D341Med (cell line): ENCODE measurements around the gene IL3.

Experiments
- DNase-seq: peaks from one replicate; pipeline ENCODE4 v3.0.0; 2012; ENCODE audit warnings: low spot score

The IL3 gene

DNA sequence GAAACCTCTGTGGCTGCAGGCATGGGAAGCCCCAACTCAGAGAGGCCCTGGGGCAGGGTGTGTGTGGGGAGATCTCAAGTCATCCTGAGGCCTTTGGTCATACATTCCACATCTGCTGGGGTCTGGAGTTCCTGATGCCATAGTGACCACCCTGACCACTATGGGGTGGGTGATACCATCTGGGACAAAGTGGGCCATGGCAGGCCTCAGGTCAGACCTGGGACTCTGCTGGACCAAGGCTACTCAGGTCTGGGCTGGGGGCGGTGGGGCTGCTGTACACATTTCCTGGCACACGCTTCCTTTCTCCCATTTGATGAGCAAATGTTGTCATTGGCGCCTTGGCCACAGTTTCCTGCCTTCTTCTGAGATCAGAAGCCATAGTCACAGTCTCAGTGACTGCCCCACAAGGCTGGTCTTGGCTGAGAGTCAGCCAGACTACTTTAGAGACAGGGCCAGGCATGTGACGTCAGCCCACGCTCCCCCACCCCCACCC is 33.9 kb upstream of the IL3 start:
- DNase-seq, result no peak

DNA sequence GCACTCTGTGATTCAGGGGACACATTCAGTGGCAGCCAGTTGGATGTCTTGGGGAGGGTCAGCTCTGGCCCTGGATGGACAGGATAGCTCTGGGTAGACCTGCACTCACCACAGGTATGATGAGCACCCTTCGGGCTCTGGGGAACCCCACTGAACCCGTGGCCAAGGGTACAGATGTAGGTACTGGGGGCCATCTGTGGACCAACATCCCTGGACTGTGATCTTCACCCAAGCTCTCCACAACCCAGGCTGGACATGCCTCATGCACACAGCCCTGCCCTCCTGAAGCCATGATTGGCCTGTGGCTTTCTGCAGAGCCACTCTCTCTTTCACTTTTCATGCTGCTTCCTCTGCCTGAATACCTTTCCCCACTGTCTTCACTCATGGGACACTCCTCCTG is 33.4 kb upstream of the IL3 start:
- DNase-seq, result peak; percentile 3

DNA sequence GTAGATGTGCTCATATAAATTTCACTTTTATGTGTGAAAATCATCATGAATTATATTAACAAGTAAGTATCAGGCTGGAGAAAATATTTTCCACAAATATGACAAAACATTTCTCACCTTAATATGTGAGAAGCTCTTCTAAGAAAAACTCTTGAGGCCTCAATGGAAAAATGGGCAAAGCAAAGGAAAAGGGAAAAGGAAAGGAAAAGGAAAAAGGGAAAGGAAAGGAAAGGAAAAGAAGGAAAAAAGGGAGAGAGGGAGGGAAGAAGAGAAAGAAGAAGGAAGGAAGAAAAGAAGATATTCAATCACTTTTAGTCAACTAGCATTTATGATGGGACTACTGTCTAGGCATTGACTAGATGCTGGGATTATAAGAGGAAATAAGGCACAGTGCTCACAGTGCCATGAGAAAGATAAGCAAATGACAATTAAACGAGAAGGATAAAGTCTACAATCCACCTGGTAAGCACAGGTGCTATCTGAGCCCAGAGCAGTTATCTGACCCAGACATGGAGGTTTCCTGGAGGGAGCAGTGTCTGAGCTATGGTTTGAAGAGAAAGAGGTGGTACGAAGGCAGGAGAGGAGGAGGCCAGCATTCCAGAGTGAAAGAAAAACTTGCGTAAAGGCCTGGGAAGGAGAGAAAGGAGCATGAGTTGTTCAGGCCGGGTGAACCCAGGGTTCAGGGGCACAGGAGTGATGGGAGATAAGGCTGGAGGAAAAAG is 30.7 kb upstream of the IL3 start:
- DNase-seq, result no peak

DNA sequence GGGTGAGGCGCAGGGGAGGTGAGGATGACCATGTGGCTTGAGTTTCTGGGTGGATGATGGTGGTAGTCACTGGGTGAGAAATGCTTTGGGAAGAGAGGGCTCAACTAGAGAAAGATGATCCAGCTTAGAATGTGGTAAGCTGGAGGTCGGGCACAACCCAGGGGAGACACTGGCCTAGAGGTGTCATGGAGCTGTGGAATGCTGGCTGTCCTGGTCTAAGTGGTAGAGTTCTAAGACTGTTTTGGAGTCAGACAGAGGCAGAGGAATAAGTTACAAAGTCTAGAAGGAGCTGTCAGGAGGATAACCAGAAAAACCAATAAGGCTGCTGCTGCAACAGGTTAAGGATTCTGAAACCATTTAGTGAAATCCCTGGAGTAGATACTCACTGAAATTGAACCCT is 29.8 kb upstream of the IL3 start:
- DNase-seq, result no peak

DNA sequence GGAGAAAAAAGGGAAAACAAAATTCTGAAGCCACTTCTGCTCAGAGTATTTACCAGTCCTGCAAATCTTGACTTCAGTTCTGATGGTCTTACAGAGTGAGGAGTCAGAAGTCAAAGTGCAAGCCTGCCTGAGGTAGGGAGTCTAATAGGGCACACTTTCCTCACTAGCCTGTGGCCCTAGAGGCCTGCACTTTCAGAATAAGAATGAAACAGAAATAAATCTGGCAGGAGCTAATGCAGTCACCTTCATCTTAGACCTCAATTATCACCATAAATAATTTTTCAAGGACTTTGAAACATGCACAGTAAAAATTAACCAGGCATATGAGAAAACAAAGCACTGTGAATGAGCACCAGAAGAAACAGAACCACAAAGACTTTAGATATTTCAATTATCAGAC is 28.3 kb upstream of the IL3 start:
- no peak for DNase-seq

DNA sequence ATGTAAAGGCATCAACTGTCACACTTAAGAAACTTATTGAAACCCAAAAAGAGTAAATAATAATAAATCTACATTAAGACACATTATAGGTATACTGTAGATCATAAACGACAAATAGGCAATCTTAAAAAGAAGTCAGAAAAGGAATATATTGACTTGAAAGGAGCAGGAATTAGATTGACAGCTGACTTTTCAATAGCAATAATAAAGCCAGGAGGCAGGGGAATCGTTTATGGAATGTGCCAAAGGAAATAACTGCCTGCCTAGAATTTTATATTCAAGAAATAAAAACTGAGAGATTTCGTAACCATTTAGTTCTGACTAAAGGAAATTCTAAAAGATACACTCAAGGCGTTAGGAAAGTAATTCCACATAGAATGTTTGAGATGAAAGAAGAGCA is 27.3 kb upstream of the IL3 start:
- DNase-seq, result no peak

DNA sequence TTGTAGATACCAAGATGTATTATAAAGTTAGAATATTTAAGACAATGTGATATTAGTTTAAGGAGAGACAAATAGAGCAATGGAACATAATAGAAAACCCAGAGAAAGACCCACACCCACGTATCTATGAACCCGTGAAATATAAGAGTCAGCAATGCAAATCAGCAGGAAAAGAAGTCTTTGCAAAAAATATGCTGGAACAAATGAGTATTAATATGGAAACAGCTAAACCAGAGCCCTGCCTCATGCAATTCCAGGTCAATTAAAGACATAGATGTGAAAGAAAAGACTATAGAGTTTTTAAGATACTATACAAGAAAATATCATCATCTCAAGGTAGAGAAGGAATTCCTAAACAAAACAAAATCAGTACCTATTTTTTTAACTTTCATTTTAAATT is 23.1 kb upstream of the IL3 start:
- DNase-seq, result no peak

DNA sequence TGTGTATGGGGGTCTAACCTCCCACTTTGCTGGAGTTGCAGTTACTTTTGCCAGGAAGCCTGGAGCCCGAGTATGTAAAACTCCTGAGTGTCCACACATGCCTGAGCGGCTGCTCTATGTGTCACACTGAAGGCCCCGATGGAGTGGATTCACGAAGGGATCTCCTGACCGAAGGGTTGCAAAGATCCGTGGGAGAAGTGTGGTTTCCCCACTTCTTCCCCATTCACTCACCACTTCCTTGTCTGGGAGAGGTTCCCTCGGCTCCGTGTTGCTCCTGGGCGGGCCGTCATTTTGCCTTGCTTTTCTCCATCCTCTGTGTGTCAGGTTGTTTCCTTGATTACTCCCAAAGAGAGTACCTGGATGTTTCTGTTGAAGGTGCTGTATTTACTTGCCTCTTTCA is 16.2 kb upstream of the IL3 start:
- DNase-seq, result no peak

DNA sequence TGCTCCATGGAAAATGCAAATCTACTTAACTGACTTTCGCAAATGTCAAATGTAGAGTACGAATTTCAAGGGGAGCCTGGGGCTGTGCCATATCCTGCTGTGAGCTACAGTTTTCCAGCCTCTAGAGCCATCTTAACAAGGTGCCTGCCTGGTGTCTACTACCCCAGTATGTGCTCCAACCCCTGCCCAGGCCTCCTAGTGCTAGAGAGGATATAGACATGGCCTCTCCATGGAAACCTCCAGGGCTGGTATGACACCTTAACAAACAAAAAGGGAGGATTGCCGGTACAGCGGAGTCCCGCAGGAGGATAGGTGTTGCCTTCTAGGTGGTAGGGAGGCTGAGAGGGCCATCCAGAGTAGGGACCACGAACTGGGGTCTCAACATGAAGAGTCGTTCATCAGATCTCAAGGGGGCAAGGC is 13.6 kb upstream of the IL3 start:
- DNase-seq, result peak; percentile 4

DNA sequence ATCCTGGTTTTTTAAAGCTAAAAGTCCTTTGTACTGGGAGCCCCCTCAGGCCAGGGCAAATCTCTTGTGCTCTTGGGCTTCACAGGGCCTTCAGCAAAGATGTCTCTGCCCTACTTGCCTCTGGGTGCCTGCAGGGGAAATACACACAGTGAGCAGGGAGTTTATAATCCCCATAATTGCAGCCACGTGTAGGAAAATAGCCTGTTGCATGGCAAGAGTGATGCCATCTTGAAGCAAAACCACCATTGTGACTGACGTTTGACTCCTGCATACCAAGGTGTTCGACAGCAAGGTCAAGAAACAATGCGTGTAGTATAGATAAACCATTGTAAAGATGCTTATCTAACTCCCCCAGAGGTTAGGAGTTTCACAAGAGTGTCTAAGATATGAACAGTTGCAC is 11.4 kb upstream of the IL3 start:
- no peak for DNase-seq

DNA sequence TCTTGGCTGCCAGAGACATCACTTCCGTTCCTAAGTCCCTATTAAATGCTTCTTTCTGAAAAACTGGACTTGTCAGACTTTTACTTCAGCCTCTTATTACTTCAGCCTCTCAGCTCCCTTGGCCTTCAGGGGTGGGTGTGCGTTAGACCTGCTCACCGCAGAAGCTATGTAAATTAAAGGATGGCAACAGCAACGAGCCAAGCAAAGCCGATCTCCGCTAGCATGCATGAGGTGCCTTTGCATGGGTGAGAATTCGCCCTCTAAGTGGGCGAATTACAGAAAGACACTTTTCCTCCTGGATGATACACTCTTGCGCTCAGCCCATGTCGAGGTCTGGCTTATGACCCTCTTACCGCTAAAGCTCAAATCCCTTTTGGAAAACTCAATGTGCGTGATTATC is 10.9 kb upstream of the IL3 start:
- peak; percentile 5 for DNase-seq

DNA sequence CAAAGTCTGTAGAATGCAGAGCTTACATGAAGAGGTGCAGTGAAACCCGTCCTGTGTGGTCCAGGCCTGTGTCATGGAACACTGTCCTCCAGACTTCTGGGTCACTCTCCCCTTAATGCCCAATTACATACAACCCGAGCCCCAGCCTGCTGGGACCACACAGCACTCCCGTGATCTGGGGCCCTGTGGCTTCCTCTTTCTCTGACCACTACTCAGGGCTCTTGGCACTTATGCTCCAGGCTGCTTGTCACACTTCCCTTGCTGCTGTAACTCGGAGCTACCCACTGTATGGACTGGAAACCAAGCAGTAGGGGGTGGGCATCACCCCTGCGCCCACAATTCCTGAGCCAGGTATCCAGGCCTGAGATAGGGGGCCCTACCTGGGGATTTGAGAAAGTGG is 10.3 kb upstream of the IL3 start:
- DNase-seq, result no peak

DNA sequence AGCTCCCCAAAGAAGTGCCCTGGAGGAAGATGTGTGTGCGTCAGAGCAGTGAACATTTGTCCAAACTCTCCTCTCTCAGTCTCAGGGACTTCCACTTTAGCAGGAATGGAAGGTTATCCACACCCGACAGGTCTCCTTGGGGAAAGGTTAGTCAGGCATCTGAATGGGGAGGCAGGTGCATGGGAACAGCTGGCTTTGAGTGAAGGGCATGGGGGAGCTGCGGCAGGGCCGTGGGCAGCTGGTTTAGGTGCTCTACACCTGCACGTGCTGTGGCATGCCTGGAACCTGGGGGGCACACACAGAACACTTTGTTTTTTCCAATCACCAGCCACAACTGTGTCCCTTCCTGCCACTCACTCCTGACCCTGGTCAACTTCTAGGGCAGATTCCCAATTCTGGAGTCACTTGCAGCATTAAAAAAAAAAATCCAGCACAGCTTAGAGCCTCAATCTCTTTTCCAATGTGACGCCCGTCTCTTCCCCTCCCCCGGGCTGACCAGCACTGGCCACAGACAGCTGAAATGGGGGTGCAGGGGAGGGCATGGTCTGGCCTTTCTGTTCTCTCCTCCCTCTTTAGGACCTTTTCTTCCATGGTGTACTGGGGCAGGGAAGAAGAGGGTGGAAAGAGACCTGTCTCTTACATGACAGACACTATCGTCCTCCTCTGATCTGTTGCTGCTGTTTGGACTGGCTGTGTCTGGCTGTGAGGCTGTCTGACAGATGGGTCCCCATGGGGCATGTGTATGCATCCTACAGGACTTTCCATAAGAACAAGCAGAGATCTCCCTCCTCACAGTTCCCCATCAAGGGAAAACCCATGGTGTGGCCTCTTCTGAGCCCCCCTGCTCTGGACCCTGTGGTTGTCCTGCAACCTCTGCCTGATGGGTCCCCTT is 9.5 kb upstream of the IL3 start:
- DNase-seq, result peak; percentile 4

DNA sequence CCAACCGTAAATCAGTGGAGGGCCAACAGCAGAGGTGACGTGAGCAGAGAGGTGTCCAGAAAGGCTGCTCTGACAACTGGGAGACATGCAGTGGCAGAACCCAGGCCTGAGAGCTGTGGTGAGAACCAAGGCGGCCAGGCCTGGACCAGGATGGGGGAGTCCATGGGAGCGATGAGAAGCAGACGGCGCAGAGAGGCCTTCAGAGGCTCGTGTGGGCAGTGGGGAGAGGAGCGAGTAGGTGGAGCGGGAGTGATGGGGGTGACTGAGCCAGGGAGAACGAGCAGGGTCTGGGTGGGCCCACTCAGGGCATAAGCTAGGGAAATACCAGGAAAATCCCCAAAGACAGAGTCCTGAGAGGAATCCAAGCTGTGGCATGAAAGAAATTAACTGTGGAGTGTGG is 7.9 kb upstream of the IL3 start:
- peak; percentile 6 for DNase-seq

DNA sequence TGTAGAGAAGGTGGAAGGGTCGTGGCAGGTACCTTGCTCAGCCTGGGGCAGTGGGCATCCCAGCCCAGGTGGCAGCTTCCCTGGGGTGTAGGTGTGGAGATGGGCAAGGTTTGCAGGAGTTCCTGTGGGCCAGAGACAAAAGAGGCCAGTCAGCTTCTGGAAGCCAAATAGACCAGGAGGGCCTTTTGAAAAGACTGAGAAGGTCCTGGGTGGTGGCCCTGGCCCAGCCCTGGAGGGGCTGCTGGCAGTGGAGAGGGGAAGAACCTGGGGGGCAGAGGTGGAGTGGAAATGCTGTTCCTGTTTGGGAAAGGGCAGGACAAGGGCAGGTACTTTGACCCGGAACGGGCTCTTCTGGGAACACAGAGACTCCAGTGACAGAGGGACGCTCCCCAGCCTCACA is 7.0 kb upstream of the IL3 start:
- DNase-seq, result peak; percentile 8

DNA sequence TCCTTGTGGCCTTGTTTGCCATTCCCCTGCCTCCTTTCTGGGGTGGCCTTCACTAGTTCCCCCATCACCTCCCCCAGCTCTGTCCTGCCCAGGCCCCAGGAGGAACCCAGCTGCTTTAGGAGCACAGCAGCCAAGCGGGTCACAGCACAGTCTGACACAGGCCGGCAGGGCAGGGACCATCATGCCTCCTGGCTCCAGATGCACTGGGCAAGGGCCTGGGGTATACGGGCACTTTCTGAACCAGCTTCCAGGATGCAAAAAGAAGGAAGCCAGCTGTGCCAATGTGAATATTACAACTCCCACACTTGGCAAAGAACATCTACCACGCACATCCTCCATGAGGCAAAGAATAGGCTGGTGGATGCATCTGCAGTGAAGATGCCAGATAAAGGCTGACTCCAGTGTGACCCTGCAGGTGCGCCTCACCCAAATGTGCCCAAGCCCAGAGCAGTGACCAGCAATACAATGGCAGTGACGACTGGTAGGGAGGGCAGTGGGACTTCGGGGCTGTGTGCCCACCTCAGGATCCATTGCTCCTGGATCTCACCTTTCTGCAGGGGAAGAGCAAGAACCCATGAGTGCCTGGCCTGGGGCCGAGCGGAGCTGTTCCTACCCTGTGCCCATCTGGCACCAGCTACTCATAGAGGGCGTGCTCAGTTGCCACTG is 6.3 kb upstream of the IL3 start:
- DNase-seq, result peak; percentile 9

DNA sequence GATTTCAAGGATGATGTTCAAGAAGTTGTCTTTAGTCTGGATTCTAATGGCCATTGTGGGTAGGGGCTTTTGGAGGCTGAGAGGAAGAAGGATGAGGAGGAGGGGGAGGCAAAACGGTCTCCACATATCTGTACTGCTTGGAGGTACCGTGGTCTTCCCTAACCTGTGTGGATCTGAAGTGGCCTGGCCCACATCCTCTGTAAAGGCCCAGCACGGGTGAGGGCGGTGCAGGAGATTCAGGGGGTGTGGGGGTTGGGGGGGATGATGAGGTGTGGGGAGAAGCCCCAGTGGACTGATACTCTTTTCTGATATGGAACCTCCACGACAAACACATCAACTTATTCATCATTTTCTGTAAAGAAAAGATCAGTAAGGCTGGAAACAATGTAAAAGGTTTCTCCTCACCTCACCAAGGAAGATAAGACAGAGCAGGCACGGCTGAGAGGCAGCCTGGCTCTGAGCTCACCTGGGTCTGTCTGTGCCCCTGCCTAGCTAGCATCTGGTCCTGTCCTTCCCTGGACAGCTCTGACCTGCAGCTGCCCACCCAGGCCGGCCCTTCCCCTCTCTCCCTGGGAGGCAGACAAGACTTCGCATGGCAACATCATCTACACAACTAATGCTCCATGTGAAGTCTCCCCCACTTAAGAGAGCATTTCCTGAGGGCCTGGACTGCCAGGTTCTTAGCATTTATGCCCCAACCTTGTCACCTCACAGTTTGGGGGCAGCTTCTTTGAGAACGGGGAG is 5.6 kb upstream of the IL3 start:
- DNase-seq, result peak; percentile 16

DNA sequence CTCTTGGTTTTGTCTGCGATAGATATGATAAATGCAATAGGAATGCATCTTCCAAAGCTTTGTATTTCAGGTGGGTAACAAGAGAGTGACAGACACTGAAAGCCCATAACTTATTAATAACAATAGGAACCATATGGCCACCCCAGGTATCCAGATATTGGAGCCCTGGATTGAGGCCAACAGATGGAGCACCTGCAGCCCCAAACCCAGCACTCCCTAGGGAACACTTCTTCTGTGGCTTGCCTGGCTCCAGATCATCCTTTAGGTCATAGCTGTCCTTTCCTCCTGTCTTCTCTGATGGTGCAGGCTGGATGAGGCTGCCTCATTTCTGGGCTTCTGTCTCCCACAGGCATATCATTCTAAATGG is 5.0 kb upstream of the IL3 start:
- DNase-seq, result peak; percentile 6

DNA sequence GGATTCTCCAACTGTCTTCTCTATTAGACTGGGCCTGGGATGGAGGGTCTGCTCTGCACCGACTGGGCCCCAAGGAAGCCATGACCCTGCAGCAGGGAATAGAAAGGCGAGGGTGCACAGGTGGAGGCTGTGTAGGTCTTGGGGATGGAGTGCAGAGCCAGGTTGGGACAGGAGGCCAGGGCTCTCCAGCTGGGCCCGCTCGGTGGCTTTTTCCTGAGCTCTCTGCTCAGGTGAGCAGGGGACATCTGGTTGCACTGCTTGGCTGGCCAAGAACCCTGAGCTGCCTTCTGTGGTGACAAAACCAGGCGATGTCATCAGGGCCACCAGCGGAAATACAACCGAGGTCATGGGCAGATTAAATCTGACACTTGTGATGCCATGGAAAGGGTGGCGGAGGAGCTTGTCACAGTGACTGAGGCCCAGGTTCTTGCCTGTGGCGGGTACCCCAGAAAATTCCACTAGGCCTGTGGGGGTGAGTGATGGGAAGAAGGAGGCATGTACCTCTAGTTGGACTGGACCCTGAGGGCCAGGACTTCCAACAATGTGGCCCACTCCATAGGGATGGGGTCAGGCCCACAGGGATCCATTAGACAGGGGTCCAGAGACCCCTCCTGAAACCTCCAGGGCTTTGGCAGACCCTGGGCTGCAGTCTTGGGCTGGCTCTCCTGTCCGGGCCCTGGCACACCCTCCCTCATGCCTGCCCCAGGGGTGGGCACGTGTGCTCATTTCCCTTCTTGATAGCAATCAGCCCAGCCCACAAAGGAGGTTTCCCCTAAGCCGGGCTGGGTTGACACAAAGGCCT is 4.4 kb upstream of the IL3 start:
- peak; percentile 19 for DNase-seq

DNA sequence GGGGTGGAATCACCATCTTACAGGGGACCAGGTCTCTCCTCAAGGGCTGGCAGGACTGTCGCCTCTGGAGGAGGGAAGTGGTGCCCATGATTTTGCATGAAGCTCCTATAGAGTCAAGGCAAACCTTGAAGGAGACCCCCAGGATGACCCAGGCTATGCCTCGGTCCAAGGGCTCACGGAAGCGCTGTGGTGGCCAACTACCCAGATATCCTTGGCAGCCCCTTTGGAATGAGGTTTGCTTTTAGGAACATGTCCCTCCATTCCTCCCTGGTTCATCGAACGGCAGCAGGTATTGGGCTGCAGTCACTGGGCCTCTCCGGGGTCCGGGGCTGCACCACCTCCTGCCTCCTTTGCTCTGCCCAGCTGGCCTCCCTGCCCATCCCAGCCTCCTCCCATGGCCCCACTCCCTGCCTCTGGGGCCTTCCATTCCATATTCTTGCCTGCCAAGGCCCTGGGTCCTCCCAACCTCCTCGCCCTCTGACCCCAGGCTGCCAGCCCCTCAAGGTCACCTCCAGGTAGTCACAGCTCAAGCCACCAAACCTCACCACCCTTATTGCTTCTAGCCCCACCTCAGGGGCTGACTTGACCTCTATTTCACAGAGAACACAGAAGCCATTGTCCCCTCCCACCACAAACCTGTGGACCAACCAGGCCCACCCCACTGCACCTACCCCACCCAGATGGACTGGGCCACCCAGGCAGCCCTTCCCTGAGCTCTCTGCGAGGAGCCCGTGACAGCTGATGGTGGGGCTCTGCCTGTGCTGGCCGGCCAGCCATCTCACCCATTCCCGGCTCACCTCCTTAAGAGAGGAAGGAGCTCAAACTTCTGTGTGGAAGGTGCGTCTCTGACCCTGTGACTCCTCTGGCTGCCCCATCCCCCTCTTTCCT is 3.6 kb upstream of the IL3 start:
- peak; percentile 10 for DNase-seq
